ENCODE measurements around the gene C2CD4D.

DNA sequence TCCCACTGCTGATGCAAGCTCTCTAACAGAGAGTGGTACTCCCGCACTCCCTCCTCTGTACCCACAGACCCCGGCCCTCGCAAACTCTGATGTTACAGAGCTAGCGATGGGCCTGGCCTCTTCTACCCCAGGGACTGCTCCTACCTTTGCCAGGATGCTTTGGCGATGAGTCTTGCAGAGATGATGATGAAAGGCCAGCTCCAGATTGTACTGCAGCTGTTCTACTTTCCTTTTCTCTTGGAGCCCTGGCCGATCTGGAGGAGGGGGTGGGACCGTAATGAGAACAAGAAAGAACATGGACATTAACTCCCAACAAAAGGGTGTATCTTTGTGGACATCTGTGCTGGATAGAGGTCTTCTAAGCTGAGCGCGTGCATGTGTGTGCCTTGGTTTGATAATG, 28.4 kb downstream of the C2CD4D start:
- TF ChIP-seq, protein P1, sequence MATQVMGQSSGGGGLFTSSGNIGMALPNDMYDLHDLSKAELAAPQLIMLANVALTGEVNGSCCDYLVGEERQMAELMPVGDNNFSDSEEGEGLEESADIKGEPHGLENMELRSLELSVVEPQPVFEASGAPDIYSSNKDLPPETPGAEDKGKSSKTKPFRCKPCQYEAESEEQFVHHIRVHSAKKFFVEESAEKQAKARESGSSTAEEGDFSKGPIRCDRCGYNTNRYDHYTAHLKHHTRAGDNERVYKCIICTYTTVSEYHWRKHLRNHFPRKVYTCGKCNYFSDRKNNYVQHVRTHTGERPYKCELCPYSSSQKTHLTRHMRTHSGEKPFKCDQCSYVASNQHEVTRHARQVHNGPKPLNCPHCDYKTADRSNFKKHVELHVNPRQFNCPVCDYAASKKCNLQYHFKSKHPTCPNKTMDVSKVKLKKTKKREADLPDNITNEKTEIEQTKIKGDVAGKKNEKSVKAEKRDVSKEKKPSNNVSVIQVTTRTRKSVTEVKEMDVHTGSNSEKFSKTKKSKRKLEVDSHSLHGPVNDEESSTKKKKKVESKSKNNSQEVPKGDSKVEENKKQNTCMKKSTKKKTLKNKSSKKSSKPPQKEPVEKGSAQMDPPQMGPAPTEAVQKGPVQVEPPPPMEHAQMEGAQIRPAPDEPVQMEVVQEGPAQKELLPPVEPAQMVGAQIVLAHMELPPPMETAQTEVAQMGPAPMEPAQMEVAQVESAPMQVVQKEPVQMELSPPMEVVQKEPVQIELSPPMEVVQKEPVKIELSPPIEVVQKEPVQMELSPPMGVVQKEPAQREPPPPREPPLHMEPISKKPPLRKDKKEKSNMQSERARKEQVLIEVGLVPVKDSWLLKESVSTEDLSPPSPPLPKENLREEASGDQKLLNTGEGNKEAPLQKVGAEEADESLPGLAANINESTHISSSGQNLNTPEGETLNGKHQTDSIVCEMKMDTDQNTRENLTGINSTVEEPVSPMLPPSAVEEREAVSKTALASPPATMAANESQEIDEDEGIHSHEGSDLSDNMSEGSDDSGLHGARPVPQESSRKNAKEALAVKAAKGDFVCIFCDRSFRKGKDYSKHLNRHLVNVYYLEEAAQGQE (IDR thresholded peaks at IDR 0.05; ENCODE audit: insufficient read depth in 1 of 2, low read depth in 2 of 2, low read length in 2 of 2) = no peak
- no peak for TF ChIP-seq POLR2AphosphoS5 (IDR thresholded peaks at IDR 0.05; ENCODE audit: low read depth, low read length)
- no peak for TF ChIP-seq TAF1 (IDR thresholded peaks at IDR 0.05; ENCODE audit: borderline replicate concordance, insufficient read depth, low read length)
